H1 (cell line): ENCODE data around the gene ISG15. TPM values are rescaled to one million over a fixed set of nuclear protein-coding genes. Genes with fewer than 3 reads are reported as not detected.

Experiments
- ATF3 ChIP-seq: IDR thresholded peaks from 2 replicates; pipeline ENCODE4 v1.6.1; 2011; ENCODE audit warnings: low read depth, mild to moderate bottlenecking, low read length; ENCODE audit not compliant: insufficient read depth
- CEBPB ChIP-seq: IDR thresholded peaks from 2 replicates; pipeline ENCODE4 v1.6.1; 2012; ENCODE audit warnings: low read depth, low read length
- CREB1 ChIP-seq: IDR thresholded peaks from 2 replicates; pipeline ENCODE4 v1.6.1; 2012; ENCODE audit warnings: inconsistent platforms
- E2F6 ChIP-seq: IDR thresholded peaks from 2 replicates; pipeline ENCODE4 v1.6.1; 2012; ENCODE audit warnings: inconsistent platforms
- EP300 ChIP-seq, 2 experiments: IDR thresholded peaks; 1 replicate in 1 of 2; 2 replicates in 1 of 2; pipeline ENCODE4 v1.6.1; 2011 to 2012; ENCODE audit warnings: low read depth in 2 of 2, low read length in 2 of 2, mild to moderate bottlenecking in 2 of 2, borderline replicate concordance in 1 of 2, inconsistent platforms in 1 of 2, moderate library complexity in 1 of 2
- GTF2F1 ChIP-seq: IDR thresholded peaks from 2 replicates; pipeline ENCODE4 v1.6.1; 2012; ENCODE audit warnings: low read depth, low read length, improper control_type of control experiment, borderline replicate concordance
- JUN ChIP-seq: IDR thresholded peaks from 2 replicates; pipeline ENCODE4 v1.6.1; 2011; ENCODE audit warnings: low read depth, mild to moderate bottlenecking, improper control_type of control experiment, low read length
- JUND ChIP-seq: IDR thresholded peaks from 2 replicates; pipeline ENCODE4 v1.6.1; 2011; ENCODE audit warnings: mild to moderate bottlenecking, improper control_type of control experiment, low read length
- MAFK ChIP-seq: IDR thresholded peaks from 2 replicates; pipeline ENCODE4 v1.6.1; 2012; ENCODE audit warnings: low read depth, mild to moderate bottlenecking, improper control_type of control experiment, low read length
- MAX ChIP-seq: IDR thresholded peaks from 2 replicates; pipeline ENCODE4 v1.6.1; 2012; ENCODE audit warnings: inconsistent platforms
- NRF1 ChIP-seq: IDR thresholded peaks from 2 replicates; pipeline ENCODE4 v1.6.1; 2011; ENCODE audit warnings: mild to moderate bottlenecking, low read depth, low read length, improper control_type of control experiment
- POLR2AphosphoS5 ChIP-seq: IDR thresholded peaks from 2 replicates; pipeline ENCODE4 v1.6.1; 2011; ENCODE audit warnings: low read depth, low read length
- SAP30 ChIP-seq: fragments of 300-600 bp; sonication (generic); IDR thresholded peaks from 2 replicates; pipeline ENCODE4 v1.7.1; 2012; ENCODE audit warnings: low read length, moderate library complexity, mild to moderate bottlenecking, inconsistent platforms; ENCODE audit not compliant: insufficient read depth, insufficient replicate concordance
- SIN3A ChIP-seq, 2 experiments: IDR thresholded peaks in 1 of 2; conservative IDR thresholded peaks in 1 of 2; 2 replicates each; pipeline ENCODE4 v1.6.1; 2011 to 2012; ENCODE audit warnings: low read length in 2 of 2, improper control_type of control experiment in 1 of 2, low read depth in 1 of 2, mild to moderate bottlenecking in 1 of 2
- SIRT6 ChIP-seq: IDR thresholded peaks from one replicate; pipeline ENCODE4 v1.7.1; 2012; ENCODE audit warnings: low read length, inconsistent platforms
- SP1 ChIP-seq: IDR thresholded peaks from 2 replicates; pipeline ENCODE4 v1.6.1; 2011; ENCODE audit warnings: low read depth, low read length
- TAF1 ChIP-seq: IDR thresholded peaks from 2 replicates; pipeline ENCODE4 v1.6.1; 2011; ENCODE audit warnings: mild to moderate bottlenecking, low read depth, low read length
- TCF12 ChIP-seq: IDR thresholded peaks from 2 replicates; pipeline ENCODE4 v1.6.1; 2011; ENCODE audit warnings: low read depth, mild to moderate bottlenecking, low read length
- USF2 ChIP-seq: IDR thresholded peaks from 2 replicates; pipeline ENCODE4 v1.6.1; 2011; ENCODE audit warnings: low read length, improper control_type of control experiment
- ZNF274 ChIP-seq: IDR thresholded peaks from 2 replicates; pipeline ENCODE4 v1.7.0; 2012; ENCODE audit warnings: low read length, borderline replicate concordance; ENCODE audit errors: extremely low read depth
- polyA plus RNA-seq, 7 experiments: library from polyadenylated mRNA; depleted of rRNA in 3 of 7; stranded (reverse) in 5 of 7; unstranded in 2 of 7; fragments of >200 nt in 5 of 7; fragments of 200-250 nt in 2 of 7; gene quantifications; 1 replicate in 5 of 7; 2 replicates in 1 of 7; 4 replicates in 1 of 7; pipeline versions ENCODE4 v1.2.1 to v1.2.3, GENCODE V29; 2011 to 2013; ENCODE audit warnings: missing spikeins in 2 of 7, mixed read lengths in 2 of 7
- total RNA-seq: library from RNA; stranded (reverse); fragmentation: NEBNext Ultra II Directional; extraction: Animal tissue kit (Norgen Biotek cat#: 25700); gene quantifications from 2 replicates; pipeline ENCODE4 v1.2.1, GENCODE V29; 2021

The ISG15 gene
- total and polyA plus RNA-seq, 2 of the 8 experiments (the other 6 are each of a cell fraction or from before 2014, with no cell fraction given) = 29.3 to 121 TPM

DNA sequence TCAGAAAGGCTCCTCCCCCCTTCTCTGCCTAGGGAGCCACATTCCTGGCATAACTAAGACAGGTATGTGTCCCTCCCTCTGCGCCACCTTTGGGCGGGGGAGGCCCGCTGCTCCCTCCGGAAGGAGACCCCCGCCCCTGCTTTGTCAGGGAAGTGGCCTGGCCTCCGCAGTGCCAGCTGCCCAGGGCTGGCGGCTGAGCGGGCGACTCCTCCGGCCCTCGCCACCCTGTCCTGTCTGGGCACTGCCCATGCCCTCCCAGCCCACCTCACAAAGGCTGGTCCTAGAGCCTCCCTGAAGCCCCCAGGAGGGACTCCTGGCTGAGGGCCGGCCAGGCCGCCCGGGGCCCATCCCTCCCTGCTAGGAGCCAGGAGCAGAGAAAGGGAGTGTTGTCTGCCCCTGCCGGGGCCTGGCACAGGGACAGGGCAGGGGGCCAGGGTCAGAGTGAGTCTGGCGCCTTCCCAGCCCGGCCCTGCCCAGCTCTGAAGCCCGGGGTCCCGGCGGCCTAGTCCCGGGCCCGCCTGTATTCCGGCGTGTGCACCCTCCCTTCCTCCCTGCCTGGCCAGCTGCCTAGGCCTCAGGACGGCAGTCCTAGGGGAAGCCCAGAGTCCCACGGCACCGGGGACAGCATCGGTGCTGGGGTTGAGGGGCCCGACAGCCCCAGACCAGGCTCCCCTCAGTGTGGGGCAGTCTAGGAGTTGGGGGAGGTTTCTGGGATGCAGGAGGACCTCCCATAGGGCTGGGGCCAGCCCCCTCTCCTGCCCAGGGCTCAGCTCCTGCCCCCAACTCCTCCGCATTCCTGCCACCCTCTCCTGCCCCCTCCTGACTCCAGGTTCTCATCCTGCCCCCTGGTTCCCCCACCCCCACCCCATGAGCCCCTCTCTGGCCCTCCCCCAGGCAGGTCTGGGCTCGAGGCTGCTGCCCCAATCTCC, 11.7 kb downstream of the ISG15 start (continued):
- TF ChIP-seq USF2 = no peak
- no peak for TF ChIP-seq ATF3
- no peak for TF ChIP-seq SIRT6
- no peak for TF ChIP-seq JUN
- no peak for TF ChIP-seq SIN3A (conservative IDR thresholded peaks at IDR 0.05 in 1 of 2, IDR thresholded peaks at IDR 0.05 in 1 of 2; ENCODE audit: low read depth in 1 of 2, low read length in 2 of 2)
- peak; percentile 39; the same call in 1 of the 2 replicates for TF ChIP-seq MAX
- TF ChIP-seq SP1 = peak; percentile 88
- no peak for TF ChIP-seq ZNF274
- no peak for TF ChIP-seq MAFK
- TF ChIP-seq TAF1 = no peak
- TF ChIP-seq TCF12 = peak; percentile 86; the same call in 1 of the 2 replicates
- TF ChIP-seq SAP30 = no peak
- no peak for TF ChIP-seq CEBPB
- no peak for TF ChIP-seq E2F6
- TF ChIP-seq NRF1 = no peak
- TF ChIP-seq CREB1 = peak; percentile 34; the same call in 1 of the 2 replicates
- peak; percentile 60; the same call in 1 of the 2 replicates for TF ChIP-seq POLR2AphosphoS5
- TF ChIP-seq GTF2F1 = no peak
- TF ChIP-seq JUND = peak; percentile 55; the same call in 1 of the 2 replicates
- TF ChIP-seq EP300 (IDR thresholded peaks at IDR 0.05; ENCODE audit: borderline replicate concordance in 1 of 2, low read depth in 2 of 2, low read length in 2 of 2) = peak; percentile 32 to 87; a peak in 2 of 3 replicates
